ENCODE measurements around the gene CISD2. TPM values are rescaled to one million over a fixed set of nuclear protein-coding genes. Genes with fewer than 3 reads are reported as not detected.
A peak's percentile ranks its signal among the peaks of the same experiment; 100 is the strongest.
"Not testable (repeated sequence)": the region's sequence is repeated elsewhere in the genome, so short reads cannot be mapped to it uniquely, and the experiment has no call there.

Gene CISD2
- total and polyA plus RNA-seq, 5 donors: 18.3 to 22.1 (median 20.1) TPM

GRCh38 chr4:102871772-102872171, 3.0 kb downstream of the CISD2 start:
- 73% methylated on average over 2 of the region's 2 CpGs for WGBS
- ATAC-seq (no peak), DNase-seq (no peak)
- Histone ChIP-seq H3K27me3 (ENCODE audit: control insufficient read depth, insufficient read depth) (no peaks in the 10 kb centered on the region), H3K4me3 (ENCODE audit: low read length) (no peak overlapping the region), H3K9me3 (ENCODE audit: control insufficient read depth, low read length) (no peaks in the 10 kb centered on the region), H3K4me1 (ENCODE audit: control insufficient read depth, insufficient read depth, low read length) (no peaks in the 10 kb centered on the region), H3K27ac (ENCODE audit: low read length) (no peak overlapping the region)
- intact Hi-C loops (cut with DNase I): no loop called here

GRCh38 chr4:102877477-102878106, 8.8 kb downstream of the CISD2 start:
- intact Hi-C loops (cut with DNase I): not testable (repeated sequence)
- over 99% methylated on average over 3 of the region's 3 CpGs for WGBS

GRCh38 chr4:102878349-102878748, 9.6 kb downstream of the CISD2 start:
- peak in 1 of 3 donors; percentile 24 for DNase-seq
- H3K9me3 ChIP-seq (ENCODE audit: control insufficient read depth, low read length); intact Hi-C loops (cut with DNase I); H3K4me1 ChIP-seq (ENCODE audit: control insufficient read depth, insufficient read depth, low read length); H3K27ac ChIP-seq (ENCODE audit: low read length); H3K27me3 ChIP-seq (ENCODE audit: control insufficient read depth, insufficient read depth); ATAC-seq; H3K4me3 ChIP-seq (ENCODE audit: low read length): not testable (repeated sequence)
- 65% methylated on average over 4 of the region's 4 CpGs for WGBS

More at GRCh38 chr4:102877477-102878106, 8.8 kb downstream of the CISD2 start:
- not testable (repeated sequence) for H3K27me3 ChIP-seq (ENCODE audit: control insufficient read depth, insufficient read depth); H3K4me1 ChIP-seq (ENCODE audit: control insufficient read depth, insufficient read depth, low read length); H3K9me3 ChIP-seq (ENCODE audit: control insufficient read depth, low read length); H3K27ac ChIP-seq (ENCODE audit: low read length); DNase-seq; ATAC-seq; H3K4me3 ChIP-seq (ENCODE audit: low read length)

GRCh38 chr4:102878901-102879300, 10.1 kb downstream of the CISD2 start:
- Histone ChIP-seq H3K27me3 (ENCODE audit: control insufficient read depth, insufficient read depth) (no peaks in the 10 kb centered on the region), H3K27ac (ENCODE audit: low read length) (no peak overlapping the region), H3K4me1 (ENCODE audit: control insufficient read depth, insufficient read depth, low read length) (no peaks in the 10 kb centered on the region), H3K4me3 (ENCODE audit: low read length) (no peak overlapping the region), H3K9me3 (ENCODE audit: control insufficient read depth, low read length) (no peaks in the 10 kb centered on the region)
- ATAC-seq (no peak), DNase-seq (no peak)
- 87% methylated on average over 3 of the region's 3 CpGs for WGBS
- intact Hi-C loops (cut with DNase I): no loop called here

- WGBS: 93% methylated on average over 1 of the region's 1 CpG
- no peak overlapping the region for H3K4me3 ChIP-seq (ENCODE audit: low read length)
- H3K4me1 ChIP-seq (ENCODE audit: control insufficient read depth, insufficient read depth, low read length): no peaks in the 10 kb centered on the region
- H3K27me3 ChIP-seq (ENCODE audit: control insufficient read depth, insufficient read depth): no peaks in the 10 kb centered on the region
- no peaks in the 10 kb centered on the region for H3K9me3 ChIP-seq (ENCODE audit: control insufficient read depth, low read length)
- H3K27ac ChIP-seq (ENCODE audit: low read length): no peak overlapping the region
- intact Hi-C loops (cut with DNase I): no loop called here
- DNase-seq (no peak), ATAC-seq (no peak)
These were observed 12.6 kb downstream of the CISD2 start for GRCh38 chr4:102881343-102881742.

- no peaks in the 10 kb centered on the region for H3K9me3 ChIP-seq (ENCODE audit: control insufficient read depth, low read length)
- intact Hi-C loops (cut with DNase I): no loop called here
- 94% methylated on average over 2 of the region's 2 CpGs for WGBS
- DNase-seq (no peak), ATAC-seq (no peak)
- H3K27ac ChIP-seq (ENCODE audit: low read length): no peak overlapping the region
- no peak overlapping the region for H3K4me3 ChIP-seq (ENCODE audit: low read length)
- no peaks in the 10 kb centered on the region for H3K4me1 ChIP-seq (ENCODE audit: control insufficient read depth, insufficient read depth, low read length)
- H3K27me3 ChIP-seq (ENCODE audit: control insufficient read depth, insufficient read depth): no peaks in the 10 kb centered on the region
These were observed 14.5 kb downstream of the CISD2 start for GRCh38 chr4:102883278-102883677.

GRCh38 chr4:102888570-102888969, 19.8 kb downstream of the CISD2 start:
- WGBS: 85% methylated on average over 2 of the region's 2 CpGs
- H3K27me3 ChIP-seq (ENCODE audit: control insufficient read depth, insufficient read depth); H3K27ac ChIP-seq (ENCODE audit: low read length); ATAC-seq; DNase-seq; H3K4me3 ChIP-seq (ENCODE audit: low read length); intact Hi-C loops (cut with DNase I); H3K4me1 ChIP-seq (ENCODE audit: control insufficient read depth, insufficient read depth, low read length); H3K9me3 ChIP-seq (ENCODE audit: control insufficient read depth, low read length): not testable (repeated sequence)

- H3K9me3 ChIP-seq (ENCODE audit: control insufficient read depth, low read length); H3K4me1 ChIP-seq (ENCODE audit: control insufficient read depth, insufficient read depth, low read length); intact Hi-C loops (cut with DNase I); ATAC-seq; DNase-seq; H3K4me3 ChIP-seq (ENCODE audit: low read length); H3K27me3 ChIP-seq (ENCODE audit: control insufficient read depth, insufficient read depth); H3K27ac ChIP-seq (ENCODE audit: low read length): not testable (repeated sequence)
- whole genome bisulfite sequencing: 95% methylated on average over 3 of the region's 3 CpGs
These were observed 21.1 kb downstream of the CISD2 start for GRCh38 chr4:102889866-102890265.

GRCh38 chr4:102896547-102896946, 27.8 kb downstream of the CISD2 start:
- 94% methylated on average over 5 of the region's 5 CpGs for WGBS
- H3K4me3 ChIP-seq (ENCODE audit: low read length); intact Hi-C loops (cut with DNase I); H3K9me3 ChIP-seq (ENCODE audit: control insufficient read depth, low read length); ATAC-seq; H3K27ac ChIP-seq (ENCODE audit: low read length); DNase-seq; H3K4me1 ChIP-seq (ENCODE audit: control insufficient read depth, insufficient read depth, low read length); H3K27me3 ChIP-seq (ENCODE audit: control insufficient read depth, insufficient read depth): not testable (repeated sequence)

- H3K4me3 ChIP-seq (ENCODE audit: low read length); intact Hi-C loops (cut with DNase I); DNase-seq; H3K9me3 ChIP-seq (ENCODE audit: control insufficient read depth, low read length); H3K27me3 ChIP-seq (ENCODE audit: control insufficient read depth, insufficient read depth); ATAC-seq; H3K4me1 ChIP-seq (ENCODE audit: control insufficient read depth, insufficient read depth, low read length); H3K27ac ChIP-seq (ENCODE audit: low read length): not testable (repeated sequence)
- 77% methylated on average over 3 of the region's 3 CpGs for WGBS
These were observed 28.8 kb downstream of the CISD2 start for GRCh38 chr4:102897610-102898009.

- ATAC-seq (no peak), DNase-seq (no peak)
- no peaks in the 10 kb centered on the region for H3K4me1 ChIP-seq (ENCODE audit: control insufficient read depth, insufficient read depth, low read length)
- H3K9me3 ChIP-seq (ENCODE audit: control insufficient read depth, low read length): no peaks in the 10 kb centered on the region
- no peaks in the 10 kb centered on the region for H3K27me3 ChIP-seq (ENCODE audit: control insufficient read depth, insufficient read depth)
- 63% methylated on average over 2 of the region's 2 CpGs for WGBS
- intact Hi-C loops (cut with DNase I): no loop called here
- H3K27ac ChIP-seq (ENCODE audit: low read length): no peak overlapping the region
- H3K4me3 ChIP-seq (ENCODE audit: low read length): no peak overlapping the region
These were observed 33.0 kb downstream of the CISD2 start for GRCh38 chr4:102901804-102902203.

GRCh38 chr4:102918859-102919258, 50.1 kb downstream of the CISD2 start:
- H3K4me3 ChIP-seq (ENCODE audit: low read length): no peak overlapping the region
- 83% methylated on average over 3 of the region's 3 CpGs for WGBS
- ATAC-seq: no peak

More at GRCh38 chr4:102918859-102919258, 50.1 kb downstream of the CISD2 start:
- Histone ChIP-seq H3K4me1 (ENCODE audit: control insufficient read depth, insufficient read depth, low read length) (no peaks in the 10 kb centered on the region), H3K27ac (ENCODE audit: low read length) (no peak overlapping the region), H3K9me3 (ENCODE audit: control insufficient read depth, low read length) (no peaks in the 10 kb centered on the region), H3K27me3 (ENCODE audit: control insufficient read depth, insufficient read depth) (no peaks in the 10 kb centered on the region)
- intact Hi-C loops (cut with DNase I): no loop called here
- DNase-seq: no peak

Data from right cardiac atrium (tissue), 5 donors.